ENCODE results near the gene NFYC. TPM values are rescaled to one million over a fixed set of nuclear protein-coding genes. Genes with fewer than 3 reads are reported as not detected.

NFYC gene
- total RNA-seq (10 to 100 TPM; 44.2 to 88.5 (median 73.6) TPM), polyA plus RNA-seq (10 to 100 TPM; 36.2 to 63.4 TPM), total RNA-seq (42.0 reads per million, percentile 67 among the genes with 10 or more reads in this experiment)

DNA sequence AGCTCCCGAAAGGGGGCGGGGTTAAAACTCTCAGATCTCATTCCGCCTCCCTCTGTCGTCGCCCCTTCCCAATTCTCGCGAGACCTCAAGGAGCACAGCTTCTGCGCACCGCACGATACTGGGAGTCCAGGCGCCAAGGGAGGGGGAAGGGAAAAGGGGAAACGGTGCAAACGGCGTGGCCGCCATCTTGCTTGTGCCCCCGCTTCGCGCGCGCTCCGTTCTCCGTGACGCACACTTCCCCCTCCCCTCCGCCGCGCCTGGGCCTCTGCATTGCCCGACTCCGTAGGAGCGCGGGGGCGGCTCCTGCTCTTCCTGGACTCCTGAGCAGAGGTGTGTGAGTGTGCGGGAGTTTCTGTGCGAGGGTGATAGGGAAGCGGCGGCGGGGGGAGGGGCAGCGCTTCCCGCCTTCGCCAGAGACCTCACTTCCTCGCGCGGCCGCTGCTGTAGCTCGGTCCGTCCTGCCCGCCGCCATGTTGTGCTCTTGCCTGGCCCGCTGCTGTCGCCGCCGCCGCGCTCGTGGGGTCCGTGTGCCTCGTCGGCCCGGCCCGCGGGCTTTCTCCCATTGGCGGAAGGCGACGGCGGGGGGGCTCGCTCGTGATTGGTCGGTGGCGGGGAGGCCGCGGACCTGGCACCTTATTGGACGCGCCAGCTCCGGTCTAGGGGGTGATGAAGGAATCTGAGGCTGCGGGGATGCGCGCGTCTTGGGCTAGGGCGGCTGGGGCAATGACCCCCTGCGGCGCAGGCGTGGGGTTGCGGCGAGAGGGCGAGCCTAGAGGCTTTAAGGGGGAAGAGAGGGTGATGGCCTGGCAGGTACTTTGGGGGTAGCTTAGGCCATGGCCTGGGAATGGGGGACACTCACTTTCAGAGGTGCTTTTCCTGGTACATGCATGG is at the start of gene NFYC:
TSS of gene NFYC (plus strand) at position 167 of the 891 bp plus-strand sequence. CDS start 47,140 bp downstream, outside the sequence.
- Histone ChIP-seq H3K9me3 (ENCODE audit: control insufficient read depth in 2 of 3, low read length in 3 of 3) (no peaks in the 10 kb centered on the region), H3K4me3 (ENCODE audit: low read length) (peak within 1 kb of the TSS; percentile 81), H3K27me3 (ENCODE audit: control insufficient read depth in 2 of 2, insufficient read depth in 2 of 2, low read length in 2 of 2) (no peaks in the 10 kb centered on the region), H3K27ac (ENCODE audit: low read depth, low read length) (peak within 1 kb of the TSS; percentile 99), H3K36me3 (ENCODE audit: control insufficient read depth in 2 of 3, insufficient read depth in 3 of 3, low read length in 3 of 3) (peaks cover 0 to 9% (median 0%) of the 10 kb centered on the region in 3 experiments), H3K4me1 (ENCODE audit: control insufficient read depth in 2 of 2, insufficient read depth in 2 of 2, low read length in 2 of 2) (peaks cover 30 to 38% of the 10 kb centered on the region in 2 donors)
- peak within 1 kb of the TSS; percentile 91 to 99 (median 97) for H3K27ac Mint-ChIP-seq
- H3K27me3 Mint-ChIP-seq, result no peaks in the 10 kb centered on the region
- CTCF ChIA-PET, result interaction anchor here (0.6 to 2.9 kb wide), 6 partner anchors 17 to 1695 kb away, joined by 3 to 17 read pairs (median 6); no protein-coding TSS in a partner anchor
- intact Hi-C loops (cut with micrococcal nuclease), result loop anchor here (1.0 to 10.0 kb wide), 16 partner anchors 18 to 1117 kb away; partner anchors contain the start of genes CAP1 (in 2 of the 2), CITED4 (in 2 of the 2), CTPS1 (in 2 of the 2) and RIMS3 (in 2 of the 2)
- H3K4me1 Mint-ChIP-seq, result peaks cover 29 to 73% (median 64%) of the 10 kb centered on the region in 7 donors
- peaks cover 3 to 20% (median 12%) of the 10 kb centered on the region in 5 donors for H3K36me3 Mint-ChIP-seq
- POLR2A ChIA-PET, result interaction anchor here (0.6 to 5.9 kb wide), 39 partner anchors 8 to 1666 kb away, joined by 3 to 123 read pairs (median 4); partner anchors contain the start of genes CITED4, CTPS1, EXO5 and NDUFS5
- H3K4me3 Mint-ChIP-seq, result peak within 1 kb of the TSS; percentile 91 to 98 (median 95)
- ATAC-seq (peak; percentile 89), DNase-seq (peak; percentile 82 to 97 (median 96))
- H3K9me3 Mint-ChIP-seq, result peaks cover 0 to 5% (median 0%) of the 10 kb centered on the region in 11 donors

DNA sequence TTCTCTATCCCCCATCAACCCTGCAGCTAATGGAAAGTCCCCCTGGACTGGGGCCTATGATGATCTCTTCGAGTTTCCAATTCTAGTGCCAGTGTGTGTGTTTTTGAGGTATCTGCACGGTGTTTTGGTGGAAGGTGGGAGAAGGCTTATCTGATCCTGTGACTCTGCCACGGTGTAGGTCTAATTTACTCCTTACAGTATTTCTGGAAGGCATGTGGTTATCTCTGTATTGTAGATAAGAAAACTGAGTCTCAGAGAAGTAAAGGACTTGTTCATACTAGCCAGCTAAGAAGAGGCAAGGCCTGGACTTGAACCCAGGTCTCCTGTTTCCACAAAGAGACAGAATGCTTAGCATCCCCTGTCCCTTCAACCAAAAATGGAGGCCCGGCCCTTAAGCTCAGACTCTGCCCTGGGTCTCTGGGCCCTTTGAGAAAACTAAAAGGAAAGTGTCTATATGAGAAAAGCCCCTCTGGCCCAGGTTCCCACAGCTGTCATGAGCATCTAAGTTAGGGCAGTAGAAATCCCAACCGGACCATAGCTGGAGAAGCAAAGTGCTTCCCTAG is 46.3 kb upstream of the NFYC start:
- Histone ChIP-seq H3K4me1 (ENCODE audit: control insufficient read depth in 2 of 2, insufficient read depth in 2 of 2, low read length in 2 of 2) (no peaks in the 10 kb centered on the region), H3K4me3 (ENCODE audit: low read length) (no peak overlapping the region), H3K27ac (ENCODE audit: low read depth, low read length) (no peak overlapping the region), H3K9me3 (ENCODE audit: control insufficient read depth in 2 of 3, low read length in 3 of 3) (no peaks in the 10 kb centered on the region), H3K36me3 (ENCODE audit: control insufficient read depth in 2 of 3, insufficient read depth in 3 of 3, low read length in 3 of 3) (no peaks in the 10 kb centered on the region), H3K27me3 (ENCODE audit: control insufficient read depth in 2 of 2, insufficient read depth in 2 of 2, low read length in 2 of 2) (no peaks in the 10 kb centered on the region)
- ChIA-PET POLR2A (no interaction called here), CTCF (no interaction called here)
- Mint-ChIP-seq H3K4me3 (no peak overlapping the region), H3K9me3 (peaks cover 0 to 2% (median 0%) of the 10 kb centered on the region in 11 donors), H3K27me3 (peaks cover 0 to 7% (median 4%) of the 10 kb centered on the region in 5 donors), H3K36me3 (peaks cover 0 to 5% (median 0%) of the 10 kb centered on the region in 5 donors), H3K4me1 (peaks cover 0 to 10% (median 7%) of the 10 kb centered on the region in 7 donors), H3K27ac (no peak overlapping the region)
- intact Hi-C loops (cut with micrococcal nuclease), result no loop called here
- ATAC-seq, result no peak
- no peak for DNase-seq

DNA sequence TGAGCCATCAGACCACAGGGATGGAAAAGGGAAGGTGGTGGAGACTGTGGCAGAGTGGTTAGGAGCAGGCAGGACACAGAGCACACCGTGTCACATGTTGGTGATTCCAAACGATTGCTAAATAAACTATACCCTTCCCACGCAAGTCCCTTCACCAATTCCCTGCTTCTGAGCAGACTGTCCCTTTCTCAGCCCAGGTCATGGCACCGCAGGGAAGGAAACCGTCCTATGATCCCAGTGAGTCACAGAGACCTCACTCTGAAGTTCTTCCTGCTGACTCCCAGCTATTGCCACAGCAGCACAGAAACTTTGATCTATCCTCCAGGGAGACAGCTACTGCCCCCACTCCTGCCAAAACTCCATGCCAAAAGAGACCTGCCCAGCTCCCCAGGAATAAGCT is 45.2 kb upstream of the NFYC start:
- POLR2A ChIA-PET, result no interaction called here

DNA sequence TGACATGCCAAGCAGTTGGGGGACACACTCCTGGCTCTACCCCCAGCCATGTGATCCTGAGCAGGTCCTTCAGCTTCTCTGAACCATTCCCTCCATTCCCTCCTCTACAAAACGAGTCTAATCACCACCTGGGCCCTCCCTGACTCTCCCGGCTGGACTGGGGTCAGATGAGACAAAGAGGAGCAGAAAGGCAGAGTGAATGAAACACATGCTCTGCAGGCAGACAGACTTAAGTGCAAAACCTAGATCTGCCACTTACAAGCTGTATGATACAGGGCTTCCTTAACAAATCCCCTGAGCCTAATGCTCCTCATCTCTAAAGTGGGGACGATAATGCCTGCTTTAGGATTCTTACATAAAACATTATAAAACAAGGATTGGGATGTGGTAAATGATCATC is 43.3 kb upstream of the NFYC start:
- no peak overlapping the region for H3K4me3 ChIP-seq (ENCODE audit: low read length)
- H3K36me3 Mint-ChIP-seq, result no peaks in the 10 kb centered on the region
- ATAC-seq (no peak), DNase-seq (no peak)
- no peak overlapping the region for H3K4me3 Mint-ChIP-seq
- H3K4me1 Mint-ChIP-seq, result peaks cover 0 to 5% (median 4%) of the 10 kb centered on the region in 7 donors
- H3K27me3 Mint-ChIP-seq, result peaks cover 0 to 7% (median 4%) of the 10 kb centered on the region in 5 donors
- H3K9me3 Mint-ChIP-seq, result peaks cover 0 to 2% (median 0%) of the 10 kb centered on the region in 11 donors
- H3K36me3 ChIP-seq (ENCODE audit: control insufficient read depth in 2 of 3, insufficient read depth in 3 of 3, low read length in 3 of 3), result no peaks in the 10 kb centered on the region
- intact Hi-C loops (cut with micrococcal nuclease), result no loop called here
- H3K27me3 ChIP-seq (ENCODE audit: control insufficient read depth in 2 of 2, insufficient read depth in 2 of 2, low read length in 2 of 2), result no peaks in the 10 kb centered on the region
- POLR2A ChIA-PET, result no interaction called here
- CTCF ChIA-PET, result no interaction called here
- H3K4me1 ChIP-seq (ENCODE audit: control insufficient read depth in 2 of 2, insufficient read depth in 2 of 2, low read length in 2 of 2), result no peaks in the 10 kb centered on the region
- H3K27ac ChIP-seq (ENCODE audit: low read depth, low read length), result no peak overlapping the region
- H3K9me3 ChIP-seq (ENCODE audit: control insufficient read depth in 2 of 3, low read length in 3 of 3), result no peaks in the 10 kb centered on the region
- H3K27ac Mint-ChIP-seq, result peak overlapping the region in 1 of 9 donors; percentile 13

More for the DNA sequence above, 45.2 kb upstream of the NFYC start:
- CTCF ChIA-PET, result no interaction called here
- Histone ChIP-seq H3K9me3 (ENCODE audit: control insufficient read depth in 2 of 3, low read length in 3 of 3) (no peaks in the 10 kb centered on the region), H3K36me3 (ENCODE audit: control insufficient read depth in 2 of 3, insufficient read depth in 3 of 3, low read length in 3 of 3) (no peaks in the 10 kb centered on the region), H3K4me3 (ENCODE audit: low read length) (no peak overlapping the region), H3K27me3 (ENCODE audit: control insufficient read depth in 2 of 2, insufficient read depth in 2 of 2, low read length in 2 of 2) (no peaks in the 10 kb centered on the region), H3K4me1 (ENCODE audit: control insufficient read depth in 2 of 2, insufficient read depth in 2 of 2, low read length in 2 of 2) (no peaks in the 10 kb centered on the region), H3K27ac (ENCODE audit: low read depth, low read length) (no peak overlapping the region)
- Mint-ChIP-seq H3K9me3 (peaks cover 0 to 2% (median 0%) of the 10 kb centered on the region in 11 donors), H3K4me1 (peaks cover 0 to 5% (median 4%) of the 10 kb centered on the region in 7 donors), H3K36me3 (no peaks in the 10 kb centered on the region), H3K27me3 (peaks cover 0 to 7% (median 4%) of the 10 kb centered on the region in 5 donors), H3K4me3 (no peak overlapping the region), H3K27ac (no peak overlapping the region)
- DNase-seq (no peak), ATAC-seq (no peak)
- intact Hi-C loops (cut with micrococcal nuclease), result no loop called here

DNA sequence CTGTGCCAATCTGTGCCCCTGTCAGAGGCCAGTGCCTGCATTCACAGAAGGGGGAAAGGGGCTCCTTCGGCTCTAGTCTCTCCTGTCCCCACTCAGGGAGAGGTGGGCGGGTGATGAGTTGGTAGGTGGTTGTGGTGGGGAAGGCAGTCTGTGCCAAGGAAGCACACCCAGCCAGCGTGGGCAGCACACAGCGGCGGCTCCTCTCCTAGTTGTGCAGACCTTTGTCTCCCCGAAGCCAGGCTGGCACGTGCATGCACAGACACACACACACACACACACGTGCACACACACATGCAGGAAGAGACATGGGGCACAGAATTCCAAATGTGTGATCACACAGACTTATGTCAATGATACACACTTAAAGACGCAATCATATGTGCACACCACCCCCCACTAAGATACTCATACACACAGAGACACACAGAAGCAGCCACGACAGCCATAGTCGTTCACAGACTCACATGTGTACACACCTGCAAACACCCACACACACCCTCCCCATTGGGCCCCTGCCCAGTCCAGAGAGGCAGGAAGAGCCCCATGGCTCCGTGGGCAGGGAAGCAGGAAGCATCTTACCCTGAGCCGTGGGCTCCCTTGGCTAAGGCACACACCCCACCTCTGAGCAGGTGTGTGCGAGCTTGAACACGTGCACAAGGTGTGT is 42.4 kb upstream of the NFYC start:
- ChIA-PET POLR2A (no interaction called here), CTCF (no interaction called here)
- ATAC-seq, result no peak
- H3K27me3 ChIP-seq (ENCODE audit: control insufficient read depth in 2 of 2, insufficient read depth in 2 of 2, low read length in 2 of 2), result no peaks in the 10 kb centered on the region
- Mint-ChIP-seq H3K27ac (peak overlapping the region in 1 of 9 donors; percentile 70), H3K4me1 (peaks cover 0 to 5% (median 4%) of the 10 kb centered on the region in 7 donors), H3K36me3 (no peaks in the 10 kb centered on the region), H3K27me3 (peaks cover 0 to 7% (median 4%) of the 10 kb centered on the region in 5 donors), H3K4me3 (no peak overlapping the region), H3K9me3 (peaks cover 0 to 2% (median 0%) of the 10 kb centered on the region in 11 donors)
- DNase-seq, result no peak
- no peaks in the 10 kb centered on the region for H3K36me3 ChIP-seq (ENCODE audit: control insufficient read depth in 2 of 3, insufficient read depth in 3 of 3, low read length in 3 of 3)
- no peaks in the 10 kb centered on the region for H3K4me1 ChIP-seq (ENCODE audit: control insufficient read depth in 2 of 2, insufficient read depth in 2 of 2, low read length in 2 of 2)
- intact Hi-C loops (cut with micrococcal nuclease), result no loop called here
- no peaks in the 10 kb centered on the region for H3K9me3 ChIP-seq (ENCODE audit: control insufficient read depth in 2 of 3, low read length in 3 of 3)
- no peak overlapping the region for H3K4me3 ChIP-seq (ENCODE audit: low read length)
- H3K27ac ChIP-seq (ENCODE audit: low read depth, low read length), result no peak overlapping the region

DNA sequence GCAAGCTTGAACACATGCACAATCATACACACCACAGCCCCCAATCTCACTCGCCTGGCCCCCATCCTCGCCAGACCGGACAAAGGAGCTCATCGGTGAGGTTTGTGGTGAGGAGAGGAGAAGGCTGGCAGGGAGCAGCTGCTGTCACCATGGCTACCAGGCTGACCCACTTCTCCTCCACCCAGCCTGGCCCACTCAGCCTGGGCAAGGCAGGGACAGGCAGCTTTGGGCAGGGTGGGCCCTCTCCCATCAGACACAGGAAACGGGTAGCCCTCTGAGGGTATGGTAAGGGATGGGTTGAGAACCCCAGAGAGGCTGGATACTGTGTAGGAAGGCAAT is 41.9 kb upstream of the NFYC start:
- H3K36me3 ChIP-seq (ENCODE audit: control insufficient read depth in 2 of 3, insufficient read depth in 3 of 3, low read length in 3 of 3), result no peaks in the 10 kb centered on the region
- H3K9me3 Mint-ChIP-seq, result peaks cover 0 to 2% (median 0%) of the 10 kb centered on the region in 11 donors
- no peaks in the 10 kb centered on the region for H3K27me3 ChIP-seq (ENCODE audit: control insufficient read depth in 2 of 2, insufficient read depth in 2 of 2, low read length in 2 of 2)
- intact Hi-C loops (cut with micrococcal nuclease), result no loop called here
- no peak overlapping the region for H3K4me3 Mint-ChIP-seq
- no peak overlapping the region for H3K4me3 ChIP-seq (ENCODE audit: low read length)
- DNase-seq (no peak), ATAC-seq (no peak)
- peaks cover 2 to 11% (median 9%) of the 10 kb centered on the region in 5 donors for H3K27me3 Mint-ChIP-seq
- no peak overlapping the region for H3K27ac ChIP-seq (ENCODE audit: low read depth, low read length)
- peaks cover 0 to 5% (median 4%) of the 10 kb centered on the region in 7 donors for H3K4me1 Mint-ChIP-seq
- H3K9me3 ChIP-seq (ENCODE audit: control insufficient read depth in 2 of 3, low read length in 3 of 3), result no peaks in the 10 kb centered on the region
- CTCF ChIA-PET, result no interaction called here
- H3K36me3 Mint-ChIP-seq, result no peaks in the 10 kb centered on the region
- no peaks in the 10 kb centered on the region for H3K4me1 ChIP-seq (ENCODE audit: control insufficient read depth in 2 of 2, insufficient read depth in 2 of 2, low read length in 2 of 2)
- POLR2A ChIA-PET, result no interaction called here
- peak overlapping the region in 1 of 9 donors; percentile 70 for H3K27ac Mint-ChIP-seq
